Activated B cell treated with CpG ODN at 0.5 μM for 24 hours (primary cell): ENCODE measurements around the gene KIRREL3. TPM values are rescaled to one million over a fixed set of nuclear protein-coding genes. Genes with fewer than 3 reads are reported as not detected.

Experiments used
- ATAC-seq: fragments of 200-7000 bp; cut with Tn5 transposase; one replicate; pipeline ENCODE4 v1.10.0; 2021; ENCODE audit warnings: low read depth, mild to moderate bottlenecking, moderate library complexity
- CTCF ChIA-PET: fragments of 350-600 bp; sonication (Branson Sonifier 250); formaldehyde crosslinking; loops from one replicate; lab custom pipeline; 2021; ENCODE audit warnings: antibody characterized with exemption; lab: Charles Lee
- POLR2A ChIA-PET: fragments of 350-600 bp; sonication (Branson Sonifier 250); formaldehyde crosslinking; loops from one replicate; lab custom pipeline; 2021; ENCODE audit warnings: antibody characterized with exemption; lab: Charles Lee
- DNase-seq: peaks from one replicate; pipeline ENCODE4 v3.0.0; 2022
- H3K27ac Mint-ChIP-seq: one replicate; pipeline ENCODE4 v1.8.0; 2020; ENCODE audit warnings: mixed read lengths
- H3K27me3 Mint-ChIP-seq: one replicate; pipeline ENCODE4 v1.8.0; 2021; ENCODE audit warnings: mixed read lengths
- H3K36me3 Mint-ChIP-seq: one replicate; pipeline ENCODE4 v1.8.0; 2021; ENCODE audit warnings: low read depth, mixed read lengths
- H3K4me1 Mint-ChIP-seq: one replicate; pipeline ENCODE4 v1.8.0; 2021; ENCODE audit warnings: mixed read lengths
- H3K4me3 Mint-ChIP-seq: one replicate; pipeline ENCODE4 v1.8.0; 2020; ENCODE audit warnings: mild to moderate bottlenecking, mixed read lengths
- H3K9me3 Mint-ChIP-seq: one replicate; pipeline ENCODE4 v1.8.0; 2020; ENCODE audit warnings: mixed read lengths
- intact Hi-C: fragments of 100-400 bp; cut with micrococcal nuclease; formaldehyde crosslinking; loops from one replicate; pipeline ENCODE4 v1.15.1; 2024
- total RNA-seq: library from RNA; stranded (reverse); gene quantifications from 2 replicates; pipeline ENCODE4 v1.2.3, GENCODE V29; 2022
- TF ChIP-seq, protein P1 (sequence below): fragments of 200-600 bp; IDR thresholded peaks from one replicate; pipeline ENCODE4 v1.8.0; 2022; ENCODE audit warnings: antibody characterized with exemption, mild to moderate bottlenecking

Gene KIRREL3
- total RNA-seq, 1 donor from 2014 or later: not detected

DNA sequence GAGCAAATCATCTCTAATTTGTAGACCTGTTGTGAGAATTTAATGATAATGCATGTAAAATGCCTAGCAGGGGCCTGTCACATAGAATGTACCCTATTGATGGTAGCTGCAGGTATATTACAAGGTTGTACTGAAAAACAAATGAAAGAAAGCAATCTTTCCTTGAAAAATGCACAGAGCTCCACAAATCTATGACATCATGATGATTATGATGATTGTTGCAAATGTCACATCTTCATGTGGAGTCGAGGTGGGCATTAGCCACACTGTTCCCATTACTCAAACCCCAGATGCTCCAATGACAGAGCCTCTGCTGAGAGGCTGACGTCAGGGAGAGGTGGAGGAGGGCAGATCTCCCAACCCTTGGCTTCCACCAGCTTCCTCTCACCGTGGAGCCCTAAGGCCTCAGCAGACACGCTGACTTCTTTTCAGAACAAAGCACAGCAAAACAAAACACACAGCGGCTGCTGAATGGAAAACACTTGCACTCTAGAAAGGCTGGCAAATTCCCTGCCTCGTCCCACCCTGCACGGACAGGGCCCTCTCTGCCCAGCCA lies 298.3 kb downstream of the KIRREL3 start:
- ChIA-PET POLR2A (no interaction called here), CTCF (no interaction called here)
- H3K4me3 Mint-ChIP-seq: no peak overlapping the region
- ATAC-seq (no peak), DNase-seq (no peak)
- intact Hi-C loops: no loop called here
- H3K27ac Mint-ChIP-seq: no peak overlapping the region
- H3K4me1 Mint-ChIP-seq: no peaks in the 10 kb centered on the region
- no peaks in the 10 kb centered on the region for H3K36me3 Mint-ChIP-seq
- no peaks in the 10 kb centered on the region for H3K9me3 Mint-ChIP-seq
- TF ChIP-seq, protein P1, sequence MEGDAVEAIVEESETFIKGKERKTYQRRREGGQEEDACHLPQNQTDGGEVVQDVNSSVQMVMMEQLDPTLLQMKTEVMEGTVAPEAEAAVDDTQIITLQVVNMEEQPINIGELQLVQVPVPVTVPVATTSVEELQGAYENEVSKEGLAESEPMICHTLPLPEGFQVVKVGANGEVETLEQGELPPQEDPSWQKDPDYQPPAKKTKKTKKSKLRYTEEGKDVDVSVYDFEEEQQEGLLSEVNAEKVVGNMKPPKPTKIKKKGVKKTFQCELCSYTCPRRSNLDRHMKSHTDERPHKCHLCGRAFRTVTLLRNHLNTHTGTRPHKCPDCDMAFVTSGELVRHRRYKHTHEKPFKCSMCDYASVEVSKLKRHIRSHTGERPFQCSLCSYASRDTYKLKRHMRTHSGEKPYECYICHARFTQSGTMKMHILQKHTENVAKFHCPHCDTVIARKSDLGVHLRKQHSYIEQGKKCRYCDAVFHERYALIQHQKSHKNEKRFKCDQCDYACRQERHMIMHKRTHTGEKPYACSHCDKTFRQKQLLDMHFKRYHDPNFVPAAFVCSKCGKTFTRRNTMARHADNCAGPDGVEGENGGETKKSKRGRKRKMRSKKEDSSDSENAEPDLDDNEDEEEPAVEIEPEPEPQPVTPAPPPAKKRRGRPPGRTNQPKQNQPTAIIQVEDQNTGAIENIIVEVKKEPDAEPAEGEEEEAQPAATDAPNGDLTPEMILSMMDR: no peak
- H3K27me3 Mint-ChIP-seq: peaks cover 4% of the 10 kb centered on the region

DNA sequence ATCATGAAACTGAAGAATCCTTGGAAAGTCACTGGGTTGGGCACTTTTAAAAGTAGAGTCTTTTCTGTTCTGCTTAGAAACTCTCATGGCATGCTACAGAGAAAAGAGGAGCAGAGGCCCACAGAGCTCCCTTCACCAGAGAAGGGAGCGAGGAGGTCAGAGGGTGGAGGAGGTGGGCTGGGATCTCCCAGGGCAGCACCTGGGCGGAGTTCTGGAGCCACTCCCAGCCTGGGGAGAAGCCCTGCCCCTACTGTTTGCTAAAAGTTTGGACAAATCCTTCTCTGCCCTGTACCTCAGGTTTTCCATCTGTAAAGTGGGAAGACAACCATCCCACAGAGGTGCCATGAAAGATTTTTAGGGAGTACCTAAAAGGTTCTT lies 299.1 kb downstream of the KIRREL3 start:
- H3K9me3 Mint-ChIP-seq: no peaks in the 10 kb centered on the region
- TF ChIP-seq, protein P1: no peak
- H3K4me3 Mint-ChIP-seq: no peak overlapping the region
- intact Hi-C loops: no loop called here
- H3K4me1 Mint-ChIP-seq: no peaks in the 10 kb centered on the region
- ATAC-seq: no peak
- no peak overlapping the region for H3K27ac Mint-ChIP-seq
- DNase-seq: no peak
- CTCF ChIA-PET: no interaction called here
- H3K36me3 Mint-ChIP-seq: no peaks in the 10 kb centered on the region
- POLR2A ChIA-PET: no interaction called here
- H3K27me3 Mint-ChIP-seq: peaks cover 4% of the 10 kb centered on the region

DNA sequence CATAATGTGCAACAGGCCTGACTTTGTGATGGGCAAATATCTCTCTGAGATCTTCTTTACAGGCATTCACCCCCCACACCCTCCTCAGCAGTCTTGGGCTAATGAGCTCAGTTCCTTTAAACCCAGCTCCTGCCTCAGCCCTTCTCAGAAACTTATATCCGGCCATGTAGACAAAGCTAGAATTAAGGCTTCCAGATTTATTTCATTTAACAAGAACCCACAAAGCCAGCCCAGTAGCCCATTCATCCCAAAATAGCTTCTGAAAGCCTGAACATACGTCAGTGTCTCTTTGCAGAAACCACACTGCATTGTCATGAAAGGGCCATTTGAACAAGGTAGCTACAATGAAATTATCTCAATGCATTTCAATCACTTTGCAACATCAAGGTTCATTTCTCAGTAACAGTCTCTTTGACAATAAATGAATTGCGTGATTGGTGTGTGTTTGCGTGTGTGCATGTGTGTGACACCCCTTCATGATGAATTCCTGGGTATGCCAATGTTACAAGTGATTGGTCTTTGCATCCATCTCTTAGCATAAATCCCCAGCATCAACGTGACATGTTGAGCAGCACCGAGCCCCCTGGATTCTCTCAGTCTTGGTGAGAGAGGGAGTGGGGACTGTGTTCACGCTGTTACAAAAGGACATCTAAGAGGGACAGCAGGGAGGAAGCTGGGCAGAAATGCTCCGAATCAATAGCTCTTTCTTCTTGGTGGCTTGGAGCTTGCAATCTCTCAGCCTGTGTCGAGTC lies 299.6 kb downstream of the KIRREL3 start:
- H3K27ac Mint-ChIP-seq: no peak overlapping the region
- H3K36me3 Mint-ChIP-seq: no peaks in the 10 kb centered on the region
- intact Hi-C loops: no loop called here
- peaks cover 4% of the 10 kb centered on the region for H3K27me3 Mint-ChIP-seq
- ChIA-PET CTCF (no interaction called here), POLR2A (no interaction called here)
- H3K4me1 Mint-ChIP-seq: no peaks in the 10 kb centered on the region
- TF ChIP-seq, protein P1: no peak
- ATAC-seq (no peak), DNase-seq (no peak)
- no peaks in the 10 kb centered on the region for H3K9me3 Mint-ChIP-seq
- H3K4me3 Mint-ChIP-seq: no peak overlapping the region

DNA sequence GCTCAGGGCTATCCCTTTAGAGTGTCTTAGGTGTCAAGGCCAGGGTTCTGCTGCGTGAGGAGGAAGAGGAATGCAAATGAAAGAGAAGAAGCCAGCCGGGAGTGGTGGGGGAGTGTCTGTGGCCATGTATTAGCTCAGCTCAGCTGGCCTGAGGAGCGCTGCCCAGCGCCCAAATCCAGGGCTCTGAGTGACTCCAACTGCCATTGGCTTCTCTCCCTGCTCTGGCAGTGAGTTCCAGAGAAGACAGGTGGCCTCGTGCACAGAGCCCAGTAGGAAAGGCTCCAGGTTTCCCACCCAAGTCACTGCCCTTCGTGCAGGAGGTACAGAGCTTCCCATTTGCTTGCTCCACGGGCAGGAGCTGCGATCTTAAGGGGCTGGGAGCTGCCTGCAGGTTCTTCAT lies 302.0 kb downstream of the KIRREL3 start:
- no peak overlapping the region for H3K4me3 Mint-ChIP-seq
- intact Hi-C loops: no loop called here
- no peak overlapping the region for H3K27ac Mint-ChIP-seq
- ATAC-seq (no peak), DNase-seq (no peak)
- CTCF ChIA-PET: no interaction called here
- TF ChIP-seq, protein P1: no peak
- H3K4me1 Mint-ChIP-seq: no peaks in the 10 kb centered on the region
- no peaks in the 10 kb centered on the region for H3K36me3 Mint-ChIP-seq
- POLR2A ChIA-PET: no interaction called here
- H3K27me3 Mint-ChIP-seq: peaks cover 4% of the 10 kb centered on the region
- no peaks in the 10 kb centered on the region for H3K9me3 Mint-ChIP-seq

DNA sequence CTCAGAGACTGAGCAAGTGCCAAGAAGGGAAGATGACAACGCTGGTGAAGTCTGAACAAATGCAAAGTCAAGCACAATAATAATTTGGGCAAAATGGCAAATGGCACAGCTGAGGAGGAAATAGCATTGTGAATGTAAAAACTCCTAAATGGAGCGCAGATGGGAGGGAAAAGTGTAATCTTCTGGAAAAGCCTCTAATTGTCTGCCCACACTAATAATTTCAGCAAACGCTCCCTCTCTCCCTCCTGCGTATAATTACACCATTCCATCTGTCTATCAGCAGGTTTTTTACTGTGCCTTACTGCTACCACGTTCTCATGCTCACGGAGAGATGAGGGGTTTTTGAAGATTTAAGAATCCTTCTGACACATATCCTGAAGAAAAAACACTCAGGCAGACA lies 302.6 kb downstream of the KIRREL3 start:
- no peak overlapping the region for H3K27ac Mint-ChIP-seq
- H3K4me1 Mint-ChIP-seq: no peaks in the 10 kb centered on the region
- intact Hi-C loops: no loop called here
- TF ChIP-seq, protein P1: no peak
- H3K36me3 Mint-ChIP-seq: no peaks in the 10 kb centered on the region
- DNase-seq: no peak
- no peaks in the 10 kb centered on the region for H3K9me3 Mint-ChIP-seq
- peaks cover 4% of the 10 kb centered on the region for H3K27me3 Mint-ChIP-seq
- CTCF ChIA-PET: no interaction called here
- no peak for ATAC-seq
- H3K4me3 Mint-ChIP-seq: no peak overlapping the region
- POLR2A ChIA-PET: no interaction called here
